Measurements from ENCODE around the gene MAP4K3. TPM values are rescaled to one million over a fixed set of nuclear protein-coding genes. Genes with fewer than 3 reads are reported as not detected.

MAP4K3 gene
- total RNA-seq, 1 experiment from 2014 or later: 35.5 TPM

DNA sequence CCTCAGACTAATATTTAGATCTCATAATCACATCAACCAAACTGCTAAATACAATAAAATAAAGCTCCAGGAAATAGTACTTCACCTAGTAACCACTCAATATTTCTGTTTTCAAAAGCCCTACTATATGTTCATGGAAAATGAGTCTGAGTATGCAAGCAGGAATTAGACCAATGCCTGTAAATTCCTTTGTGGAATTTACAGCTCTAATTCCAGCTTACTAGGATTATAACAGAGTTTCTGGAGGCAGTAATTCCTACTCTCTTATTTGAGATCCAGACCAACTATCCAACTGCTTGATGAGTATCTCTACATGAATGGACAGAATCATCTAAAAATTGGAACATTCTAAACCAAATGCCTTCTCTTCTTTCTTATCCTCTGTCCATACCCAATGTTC lies 204.9 kb downstream of the MAP4K3 start:
- no peak overlapping the region for H3K27ac ChIP-seq (ENCODE audit: low read depth, low read length, poor library complexity, severe bottlenecking)
- DNase-seq (ENCODE audit: low spot score): no peak
- H3K9me3 ChIP-seq (ENCODE audit: low read depth, low read length, poor library complexity, severe bottlenecking): no peaks in the 10 kb centered on the region
- H3K4me1 ChIP-seq (ENCODE audit: insufficient read depth, low read length, poor library complexity, severe bottlenecking): no peaks in the 10 kb centered on the region
- no peak for TF ChIP-seq EZH2 (IDR thresholded peaks at IDR 0.05; ENCODE audit: borderline replicate concordance, low read depth, low read length, poor library complexity, severe bottlenecking)
- TF ChIP-seq, protein P1, sequence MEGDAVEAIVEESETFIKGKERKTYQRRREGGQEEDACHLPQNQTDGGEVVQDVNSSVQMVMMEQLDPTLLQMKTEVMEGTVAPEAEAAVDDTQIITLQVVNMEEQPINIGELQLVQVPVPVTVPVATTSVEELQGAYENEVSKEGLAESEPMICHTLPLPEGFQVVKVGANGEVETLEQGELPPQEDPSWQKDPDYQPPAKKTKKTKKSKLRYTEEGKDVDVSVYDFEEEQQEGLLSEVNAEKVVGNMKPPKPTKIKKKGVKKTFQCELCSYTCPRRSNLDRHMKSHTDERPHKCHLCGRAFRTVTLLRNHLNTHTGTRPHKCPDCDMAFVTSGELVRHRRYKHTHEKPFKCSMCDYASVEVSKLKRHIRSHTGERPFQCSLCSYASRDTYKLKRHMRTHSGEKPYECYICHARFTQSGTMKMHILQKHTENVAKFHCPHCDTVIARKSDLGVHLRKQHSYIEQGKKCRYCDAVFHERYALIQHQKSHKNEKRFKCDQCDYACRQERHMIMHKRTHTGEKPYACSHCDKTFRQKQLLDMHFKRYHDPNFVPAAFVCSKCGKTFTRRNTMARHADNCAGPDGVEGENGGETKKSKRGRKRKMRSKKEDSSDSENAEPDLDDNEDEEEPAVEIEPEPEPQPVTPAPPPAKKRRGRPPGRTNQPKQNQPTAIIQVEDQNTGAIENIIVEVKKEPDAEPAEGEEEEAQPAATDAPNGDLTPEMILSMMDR (conservative IDR thresholded peaks at IDR 0.05; ENCODE audit: low read depth, low read length): no peak
- H3K36me3 ChIP-seq (ENCODE audit: insufficient read depth, low read length, poor library complexity, severe bottlenecking): no peaks in the 10 kb centered on the region
- no peaks in the 10 kb centered on the region for H3K27me3 ChIP-seq (replicated peaks; ENCODE audit: insufficient read depth, low read depth, low read length, poor library complexity)
- no TSS peak for BruUV-seq (replicated peaks)
- intact Hi-C loops (cut with micrococcal nuclease; ENCODE audit: unreplicated experiment): no loop called here
- H3K4me3 ChIP-seq (ENCODE audit: low read depth, low read length, poor library complexity, severe bottlenecking): no peak overlapping the region
- ChIA-PET CTCF (interaction anchor here (0.7 to 1.6 kb wide), 2 partner anchors 284 to 931 kb away, joined by 4 read pairs; no protein-coding TSS in a partner anchor), POLR2A (ENCODE audit: low non-redundant PET) (no interaction called here)

DNA sequence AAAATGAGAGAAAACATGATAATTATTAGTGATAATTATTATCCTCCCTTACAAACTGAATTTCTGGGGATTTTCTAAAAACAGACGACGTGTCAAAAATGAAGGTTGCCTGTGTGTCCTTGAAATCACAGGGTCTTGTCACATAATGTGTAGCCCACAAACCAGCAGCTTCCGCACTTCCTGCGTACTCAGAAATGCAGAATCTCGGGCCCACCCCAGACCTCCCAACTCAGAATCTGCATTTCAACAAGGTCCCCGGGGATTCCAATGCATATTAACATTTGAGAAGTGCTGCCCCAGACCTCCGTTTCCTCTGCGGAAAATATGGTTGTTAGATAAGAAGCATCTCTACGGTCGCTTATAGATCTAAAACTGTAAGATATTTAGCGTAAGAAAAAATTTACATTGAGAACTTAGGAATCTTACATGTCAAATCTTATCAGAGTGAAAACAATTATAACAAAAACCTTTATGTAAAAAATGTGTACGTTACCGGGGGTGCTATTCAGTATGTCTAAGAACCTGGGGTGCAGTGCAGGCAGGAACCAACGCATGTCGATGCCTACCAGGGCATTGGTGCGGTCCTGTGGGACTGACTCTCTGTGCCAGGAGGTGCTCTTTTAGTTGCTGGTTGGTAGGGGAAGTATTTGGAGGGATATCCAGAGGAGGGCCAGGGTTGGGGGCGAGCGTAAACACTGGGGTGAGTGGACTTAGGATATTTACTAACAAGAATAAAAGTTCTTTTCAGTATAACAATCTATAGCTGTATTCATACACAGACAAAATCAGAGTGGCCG lies 208.5 kb downstream of the MAP4K3 start:
- no peak overlapping the region for H3K27ac ChIP-seq (ENCODE audit: low read depth, low read length, poor library complexity, severe bottlenecking)
- H3K4me1 ChIP-seq (ENCODE audit: insufficient read depth, low read length, poor library complexity, severe bottlenecking): no peaks in the 10 kb centered on the region
- POLR2A ChIA-PET (ENCODE audit: low non-redundant PET): no interaction called here
- peak overlapping the region; percentile 27 for H3K4me3 ChIP-seq (ENCODE audit: low read depth, low read length, poor library complexity, severe bottlenecking)
- no peaks in the 10 kb centered on the region for H3K27me3 ChIP-seq (replicated peaks; ENCODE audit: insufficient read depth, low read depth, low read length, poor library complexity)
- no TSS peak for BruUV-seq (replicated peaks)
- CTCF ChIA-PET: interaction anchor here (0.6 to 1.9 kb wide), 8 partner anchors 108 to 651 kb away, joined by 3 to 23 read pairs (median 4); partner anchors contain the start of gene SOS1
- no peak for DNase-seq (ENCODE audit: low spot score)
- TF ChIP-seq, protein P1 (conservative IDR thresholded peaks at IDR 0.05; ENCODE audit: low read depth, low read length): no peak
- no peak for TF ChIP-seq EZH2 (IDR thresholded peaks at IDR 0.05; ENCODE audit: borderline replicate concordance, low read depth, low read length, poor library complexity, severe bottlenecking)
- intact Hi-C loops (cut with micrococcal nuclease; ENCODE audit: unreplicated experiment): loop anchor here (1.0 to 2.0 kb wide), 2 partner anchors 108 to 281 kb away; partner anchors contain the start of gene SOS1
- no peaks in the 10 kb centered on the region for H3K9me3 ChIP-seq (ENCODE audit: low read depth, low read length, poor library complexity, severe bottlenecking)
- no peaks in the 10 kb centered on the region for H3K36me3 ChIP-seq (ENCODE audit: insufficient read depth, low read length, poor library complexity, severe bottlenecking)

DNA sequence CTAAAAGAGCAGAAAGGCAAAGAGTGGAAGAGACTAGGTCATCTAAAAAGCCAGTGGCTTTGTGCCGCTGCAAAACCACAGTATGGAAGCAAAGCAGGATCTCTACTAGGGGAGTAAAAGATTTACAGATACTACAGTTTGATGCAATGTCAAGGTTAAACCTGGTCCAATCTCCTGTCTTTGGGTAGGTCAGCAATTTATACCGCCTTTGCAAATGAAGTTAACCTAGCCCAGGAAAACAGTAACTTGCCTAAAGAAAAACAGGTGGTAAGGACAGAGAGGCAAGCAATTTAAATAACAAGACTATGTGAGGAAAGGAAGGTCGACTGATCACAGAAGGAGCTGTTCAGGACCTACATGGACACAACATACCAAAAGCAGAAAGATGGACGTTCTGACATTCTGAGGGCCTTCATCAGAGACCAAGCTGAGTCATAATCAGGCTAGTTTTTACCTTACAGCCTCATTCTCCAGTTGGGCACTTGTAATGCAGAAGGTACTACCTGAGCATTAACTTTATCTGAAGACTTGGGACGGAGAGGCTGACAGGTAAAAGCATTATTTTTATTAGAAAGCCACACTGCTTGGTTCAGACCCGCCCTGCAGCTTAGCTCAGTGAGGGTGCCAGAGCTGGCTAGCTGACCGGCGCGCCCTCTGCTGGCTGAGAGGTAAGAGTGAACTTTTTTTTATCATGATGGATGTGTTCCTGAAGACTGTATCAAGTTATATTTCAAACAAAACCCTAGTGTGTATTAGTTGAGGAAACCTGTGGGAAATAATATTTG lies 209.3 kb downstream of the MAP4K3 start:
- H3K4me1 ChIP-seq (ENCODE audit: insufficient read depth, low read length, poor library complexity, severe bottlenecking): no peaks in the 10 kb centered on the region
- TF ChIP-seq EZH2 (IDR thresholded peaks at IDR 0.05; ENCODE audit: borderline replicate concordance, low read depth, low read length, poor library complexity, severe bottlenecking): no peak
- TF ChIP-seq, protein P1 (conservative IDR thresholded peaks at IDR 0.05; ENCODE audit: low read depth, low read length): peak; percentile 92
- H3K9me3 ChIP-seq (ENCODE audit: low read depth, low read length, poor library complexity, severe bottlenecking): no peaks in the 10 kb centered on the region
- no peaks in the 10 kb centered on the region for H3K36me3 ChIP-seq (ENCODE audit: insufficient read depth, low read length, poor library complexity, severe bottlenecking)
- CTCF ChIA-PET: interaction anchor here (0.5 to 1.9 kb wide), 5 partner anchors 107 to 395 kb away, joined by 3 to 9 read pairs (median 4); partner anchors contain the start of gene SOS1
- POLR2A ChIA-PET (ENCODE audit: low non-redundant PET): no interaction called here
- no peaks in the 10 kb centered on the region for H3K27me3 ChIP-seq (replicated peaks; ENCODE audit: insufficient read depth, low read depth, low read length, poor library complexity)
- peak; percentile 77 for DNase-seq (ENCODE audit: low spot score)
- no peak overlapping the region for H3K27ac ChIP-seq (ENCODE audit: low read depth, low read length, poor library complexity, severe bottlenecking)
- no TSS peak for BruUV-seq (replicated peaks)
- intact Hi-C loops (cut with micrococcal nuclease; ENCODE audit: unreplicated experiment): loop anchor here (2.0 kb wide), 1 partner anchor 107 kb away; the partner anchor contains the start of gene SOS1
- H3K4me3 ChIP-seq (ENCODE audit: low read depth, low read length, poor library complexity, severe bottlenecking): peak overlapping the region; percentile 27

Measured in A673 (cell line).